SH-SY5Y (cell line): Measurements from ENCODE around the gene ENKD1.

Experiments used
- GATA2 ChIP-seq: IDR thresholded peaks from 2 replicates; pipeline ENCODE4 v1.6.1; 2011; ENCODE audit warnings: mild to moderate bottlenecking, low read depth, low read length
- GATA3 ChIP-seq: IDR thresholded peaks from 2 replicates; pipeline ENCODE4 v1.6.1; 2011; ENCODE audit warnings: low read depth, mild to moderate bottlenecking, low read length, moderate library complexity

Gene ENKD1

DNA sequence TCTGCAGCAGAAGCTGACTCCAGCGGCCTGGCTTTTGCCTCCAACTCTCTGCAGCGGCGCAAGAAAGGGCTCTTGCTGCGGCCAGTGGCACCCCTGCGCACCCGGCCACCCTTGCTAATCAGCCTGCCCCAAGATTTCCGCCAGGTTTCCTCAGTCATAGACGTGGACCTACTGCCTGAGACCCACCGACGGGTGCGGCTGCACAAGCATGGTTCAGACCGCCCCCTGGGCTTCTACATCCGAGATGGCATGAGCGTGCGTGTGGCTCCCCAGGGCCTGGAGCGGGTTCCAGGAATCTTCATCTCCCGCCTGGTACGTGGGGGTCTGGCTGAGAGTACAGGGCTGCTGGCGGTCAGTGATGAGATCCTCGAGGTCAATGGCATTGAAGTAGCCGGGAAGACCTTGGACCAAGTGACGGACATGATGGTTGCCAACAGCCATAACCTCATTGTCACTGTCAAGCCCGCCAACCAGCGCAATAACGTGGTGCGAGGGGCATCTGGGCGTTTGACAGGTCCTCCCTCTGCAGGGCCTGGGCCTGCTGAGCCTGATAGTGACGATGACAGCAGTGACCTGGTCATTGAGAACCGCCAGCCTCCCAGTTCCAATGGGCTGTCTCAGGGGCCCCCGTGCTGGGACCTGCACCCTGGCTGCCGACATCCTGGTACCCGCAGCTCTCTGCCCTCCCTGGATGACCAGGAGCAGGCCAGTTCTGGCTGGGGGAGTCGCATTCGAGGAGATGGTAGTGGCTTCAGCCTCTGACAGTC is 4.5 kb downstream of the ENKD1 start:
- TF ChIP-seq GATA3: no peak
- TF ChIP-seq GATA2: no peak

DNA sequence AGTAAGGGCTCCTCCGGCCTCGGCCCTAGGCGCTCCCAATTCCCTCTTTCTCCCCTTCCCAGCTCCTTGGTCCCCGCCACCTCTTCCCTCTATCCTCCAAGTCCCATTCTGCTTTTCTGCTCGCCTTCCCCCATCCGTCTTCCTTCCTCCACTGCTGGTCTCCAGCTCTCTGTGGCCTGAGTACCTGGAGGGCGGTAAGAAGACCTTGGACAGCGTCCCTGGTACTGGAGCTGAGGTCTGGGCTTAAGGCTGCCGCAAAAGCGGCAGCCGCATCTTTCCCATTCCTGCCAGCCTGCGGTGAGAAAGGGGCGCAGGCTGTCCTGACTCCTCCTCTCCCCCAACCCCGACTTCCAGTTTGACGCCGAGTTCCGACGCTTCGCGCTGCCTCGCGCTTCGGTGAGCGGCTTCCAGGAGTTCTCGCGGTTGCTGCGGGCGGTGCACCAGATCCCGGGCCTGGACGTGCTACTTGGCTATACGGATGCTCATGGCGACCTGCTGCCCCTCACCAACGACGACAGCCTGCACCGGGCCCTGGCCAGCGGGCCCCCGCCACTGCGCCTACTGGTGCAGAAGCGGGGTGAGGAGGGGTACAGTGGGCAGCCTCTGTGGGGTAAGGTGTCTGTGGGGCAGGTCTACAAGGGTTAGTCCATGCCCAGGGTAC is 5.3 kb downstream of the ENKD1 start:
- TF ChIP-seq GATA2 (no peak), GATA3 (no peak)

DNA sequence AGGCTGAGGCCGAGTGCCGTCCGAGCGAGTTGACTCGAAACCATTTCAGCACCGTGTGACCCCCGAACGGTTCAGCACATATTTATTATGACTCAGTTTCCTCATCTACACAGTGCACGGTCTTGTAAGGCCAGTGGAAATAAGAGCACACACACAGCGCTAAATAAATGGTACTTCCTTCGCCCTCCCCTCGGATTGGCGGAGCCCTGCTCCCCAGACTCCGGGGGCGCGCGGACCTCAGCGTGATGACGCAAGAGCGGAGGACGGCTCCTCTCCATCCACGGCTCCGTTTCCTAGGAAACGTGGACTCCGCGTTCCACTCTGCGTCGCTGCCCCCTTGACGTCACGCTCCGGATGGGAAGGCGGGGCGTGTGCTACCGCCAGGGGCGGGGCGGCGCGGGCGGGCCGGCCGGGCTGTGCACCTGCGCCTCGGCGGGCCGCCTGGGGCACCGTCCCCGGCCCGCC is 6.0 kb downstream of the ENKD1 start, which contains the start of gene PARD6A:
PARD6A (plus strand) TSS at position 397 of the 465 bp plus-strand sequence. CDS start 79 bp downstream, outside the sequence.
- TF ChIP-seq GATA2: no peak
- TF ChIP-seq GATA3: no peak

GRCh38 chr16:67659675-67660563 is 6.6 kb downstream of the ENKD1 start, which contains the start of gene ACD:
ACD (minus strand) TSS chr16:67660260; CDS start chr16:67660220, 40 bp downstream.
- TF ChIP-seq GATA2 (no peak), GATA3 (no peak)

DNA sequence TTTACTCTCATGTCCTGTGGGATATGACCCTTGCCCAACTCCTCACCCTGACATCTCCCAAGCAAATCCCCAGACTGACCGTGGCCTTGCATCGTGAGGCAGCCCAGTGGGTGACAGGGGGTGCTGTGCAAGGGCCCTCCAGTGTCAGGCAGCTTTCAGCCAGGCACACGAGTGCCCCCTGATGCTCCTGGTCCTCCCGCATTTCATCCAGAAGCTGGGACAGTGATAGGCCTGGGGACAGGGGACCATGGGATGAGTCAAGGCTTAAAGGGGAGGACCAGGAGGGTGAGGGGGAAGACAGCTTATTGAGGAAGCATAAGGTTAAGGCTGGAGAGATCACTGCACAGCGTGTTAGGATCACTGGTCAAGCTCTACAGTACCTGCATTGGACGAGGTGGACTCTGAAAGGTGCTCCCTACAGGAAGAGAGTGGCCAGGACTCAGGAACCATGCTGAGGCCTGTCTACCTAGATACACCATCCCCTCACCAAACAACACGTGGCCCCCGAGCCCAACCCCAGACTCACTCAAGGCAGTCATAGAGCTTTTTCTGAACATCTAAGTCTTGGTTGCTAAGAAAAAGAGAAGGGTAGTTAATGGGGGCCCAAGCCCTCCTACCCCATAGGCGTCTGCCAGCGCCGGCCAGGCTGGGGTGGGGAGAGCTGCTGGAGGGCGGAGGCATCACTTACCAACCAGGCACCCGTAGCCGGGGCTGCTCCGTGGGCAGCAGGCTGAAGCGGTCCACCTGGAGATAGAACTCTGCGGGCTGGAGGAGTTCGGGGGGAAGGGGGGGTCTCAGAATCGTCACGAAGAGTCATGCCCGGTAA is 7.5 kb downstream of the ENKD1 start:
- TF ChIP-seq GATA2 (no peak), GATA3 (no peak)

DNA sequence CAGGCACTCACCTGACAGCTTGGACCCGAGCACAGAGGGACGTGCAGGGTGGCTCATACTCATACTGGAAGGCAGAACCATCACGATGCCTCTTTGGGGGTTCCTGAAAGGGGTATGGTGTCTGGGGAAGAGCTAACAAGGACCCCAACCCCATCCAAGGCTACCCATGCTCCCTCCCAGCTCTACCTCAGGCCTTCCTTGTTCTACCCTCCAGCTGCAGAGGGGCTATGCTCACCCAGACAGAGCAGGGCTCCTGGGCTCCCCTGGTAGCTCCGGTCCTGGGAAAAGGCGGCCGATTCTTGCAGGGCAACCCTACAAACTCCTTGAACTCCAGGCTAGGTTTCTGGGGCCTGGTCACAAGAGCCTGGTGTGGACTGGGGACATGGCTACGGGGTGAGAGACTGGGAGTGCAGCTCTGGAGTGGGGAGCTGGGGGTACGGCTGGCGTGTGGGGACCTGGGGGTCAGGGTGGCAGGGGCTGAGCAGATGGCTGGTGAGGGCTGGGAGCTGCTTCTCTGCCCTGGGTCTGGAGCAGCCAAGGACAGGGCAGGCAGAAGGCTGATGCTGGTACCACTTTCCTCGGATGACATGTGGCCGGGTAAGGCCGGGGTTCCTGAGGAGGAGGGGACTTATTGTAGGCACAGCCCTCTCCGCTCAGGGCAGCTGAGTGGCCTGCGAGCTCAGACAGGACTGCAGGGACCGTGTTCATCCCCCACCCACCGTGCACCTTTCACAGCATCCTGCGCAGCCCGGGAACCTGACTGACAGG is 8.6 kb downstream of the ENKD1 start:
- TF ChIP-seq GATA3 (no peak), GATA2 (no peak)

DNA sequence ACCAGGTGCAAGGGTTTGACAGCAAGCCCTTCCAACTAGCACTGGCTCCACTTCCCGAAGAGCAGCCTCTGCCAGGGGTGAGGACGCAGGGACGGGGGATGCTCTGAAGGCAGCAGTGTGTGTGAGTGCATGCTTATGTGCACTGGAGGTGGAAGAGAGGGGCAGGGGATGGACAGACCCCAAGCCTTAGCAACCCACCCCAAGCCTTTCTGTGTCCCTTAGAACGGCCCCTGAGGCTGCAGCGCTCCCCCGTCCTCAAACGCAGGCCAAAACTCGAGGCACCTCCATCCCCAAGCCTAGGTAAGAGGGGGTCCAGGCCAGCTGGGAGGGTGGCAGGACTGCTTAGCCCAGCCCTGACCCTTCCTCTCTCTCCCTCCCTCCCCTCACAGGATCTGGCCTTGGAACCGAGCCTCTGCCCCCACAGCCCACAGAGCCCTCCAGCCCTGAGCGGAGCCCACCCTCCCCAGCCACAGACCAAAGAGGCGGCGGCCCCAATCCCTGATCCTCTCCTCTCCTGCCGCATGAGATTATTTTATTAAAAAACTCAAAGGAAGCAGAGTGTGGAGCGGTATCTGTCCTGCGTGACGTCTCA is 9.4 kb downstream of the ENKD1 start:
- no peak for TF ChIP-seq GATA3
- no peak for TF ChIP-seq GATA2

GRCh38 chr16:67656344-67657016 is 10.1 kb downstream of the ENKD1 start:
- TF ChIP-seq GATA2 (no peak), GATA3 (no peak)

- TF ChIP-seq GATA2: no peak
- TF ChIP-seq GATA3: no peak
These were observed 11.2 kb downstream of the ENKD1 start for GRCh38 chr16:67655363-67655762.

DNA sequence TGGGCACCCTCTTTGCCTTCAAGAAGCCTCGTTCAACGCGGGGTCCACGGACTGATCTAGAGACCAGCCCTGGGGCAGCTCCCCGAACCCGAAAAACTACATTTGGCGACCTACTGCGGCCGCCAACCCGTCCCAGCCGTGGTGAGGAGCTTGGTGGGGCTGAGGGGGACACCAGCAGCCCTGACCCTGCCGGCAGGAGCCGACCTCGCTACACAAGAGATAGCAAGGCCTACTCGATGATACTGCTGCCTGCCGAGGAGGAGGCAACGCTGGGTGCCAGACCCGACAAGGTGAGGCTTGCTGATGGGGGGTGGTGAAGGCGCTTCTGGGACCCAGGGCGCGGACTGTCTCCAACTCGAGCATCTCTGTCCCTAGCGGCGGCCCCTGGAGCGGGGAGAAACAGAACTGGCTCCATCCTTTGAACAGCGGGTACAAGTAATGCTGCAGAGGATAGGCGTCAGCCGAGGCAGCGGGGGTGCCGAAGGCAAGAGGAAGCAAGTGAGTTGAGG is 12.1 kb downstream of the ENKD1 start:
- no peak for TF ChIP-seq GATA2
- TF ChIP-seq GATA3: no peak

- TF ChIP-seq GATA2: no peak
- no peak for TF ChIP-seq GATA3
These were observed 12.7 kb downstream of the ENKD1 start for GRCh38 chr16:67653789-67654402.
